ENCODE data around the gene SUGT1.

DNA sequence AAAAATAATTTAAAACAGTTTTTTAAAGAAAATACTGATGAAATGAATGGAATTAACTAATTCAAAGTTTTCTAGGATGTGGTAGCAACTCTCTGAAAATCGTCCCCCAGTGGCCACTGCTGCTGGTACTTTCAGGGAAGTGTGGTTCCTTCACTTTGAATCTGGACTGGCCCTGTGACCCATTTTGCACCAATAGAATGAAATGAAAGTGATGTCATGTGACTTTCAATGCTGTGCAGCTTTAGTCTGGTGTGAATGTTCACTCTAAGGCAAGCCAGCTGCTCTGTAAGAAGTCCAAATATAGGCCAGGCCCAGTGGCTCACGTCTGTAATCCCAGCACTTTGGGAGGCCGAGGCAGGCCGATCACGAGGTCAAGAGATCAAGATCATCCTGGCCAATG, 36.8 kb upstream of the SUGT1 start:
- no peak for TF ChIP-seq CTCF (IDR thresholded peaks at IDR 0.05; ENCODE audit: low read depth, low read length)
- TF ChIP-seq EZH2phosphoT487 (IDR thresholded peaks at IDR 0.05; ENCODE audit: low read depth), result no peak

All from OCI-LY3 (cell line).